ENCODE results near the gene TALDO1.

The TALDO1 gene

DNA sequence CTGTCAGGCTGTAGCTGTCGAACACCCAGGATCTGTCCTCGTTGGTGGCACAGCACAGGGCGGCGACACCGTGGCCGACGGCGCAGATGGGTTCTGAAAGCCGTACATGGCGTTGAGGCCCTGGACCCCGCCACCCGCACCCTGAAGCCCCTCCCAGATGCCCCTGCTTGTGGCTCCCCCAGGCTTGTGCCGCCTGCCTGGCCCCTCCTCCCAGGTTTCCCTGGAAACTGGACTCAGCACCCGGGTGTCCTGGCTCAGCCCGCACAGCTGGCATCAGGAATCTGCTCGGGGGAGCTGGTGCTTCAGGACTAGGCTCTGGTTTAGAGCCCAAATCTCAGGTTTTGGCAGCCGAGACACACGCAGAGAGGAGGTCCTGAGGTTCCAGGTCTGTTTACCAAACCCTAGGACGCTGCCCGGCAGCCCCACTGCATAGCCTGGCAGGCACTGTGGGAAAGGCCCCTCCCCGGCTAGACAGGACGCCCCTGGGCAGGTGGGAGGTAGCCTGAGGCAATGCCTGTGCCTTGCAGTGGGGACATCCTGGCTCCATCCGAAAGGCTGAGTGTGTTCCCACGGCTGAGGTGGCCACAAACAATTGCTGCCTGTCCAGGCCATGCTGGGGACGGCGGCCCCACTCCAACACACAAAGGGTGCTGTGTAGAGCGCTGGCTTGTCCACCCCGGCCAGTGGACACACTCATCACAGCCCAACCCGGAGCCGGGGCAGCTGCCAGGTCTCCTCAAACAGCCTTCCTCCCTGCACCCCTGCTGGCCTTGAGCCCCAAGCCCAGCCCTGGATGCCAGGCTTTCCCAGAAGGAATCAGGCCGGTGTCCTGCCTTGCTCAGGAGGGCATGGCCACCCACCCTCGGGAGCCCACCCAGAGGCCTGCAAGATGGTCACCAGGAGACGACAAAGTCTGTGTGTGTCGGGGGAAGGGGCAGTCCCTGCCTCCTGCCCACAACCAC is 25.4 kb downstream of the TALDO1 start:
- Histone ChIP-seq H3K4me2 (ENCODE audit: low read length) (no peak overlapping the region), H3K79me2 (ENCODE audit: control insufficient read depth, low read length) (peaks cover 52% of the 10 kb centered on the region), H3K27ac (ENCODE audit: low read depth, low read length) (no peak overlapping the region), H3K36me3 (ENCODE audit: control insufficient read depth, low read length) (peaks cover 59% of the 10 kb centered on the region), H3K4me1 (ENCODE audit: control insufficient read depth, low read length) (peaks cover 6% of the 10 kb centered on the region), H3K9me3 (ENCODE audit: control insufficient read depth, insufficient read depth, low read length) (no peaks in the 10 kb centered on the region), H3K4me3 (ENCODE audit: low read length) (no peak overlapping the region), H3K9me2 (replicated peaks; ENCODE audit: control insufficient read depth, low read length) (no peaks in the 10 kb centered on the region), H3F3A (ENCODE audit: control insufficient read depth, insufficient read depth) (no peaks in the 10 kb centered on the region), H4K20me1 (ENCODE audit: control insufficient read depth, insufficient read depth, low read depth, low read length) (no peaks in the 10 kb centered on the region; the same call in 1 of the 2 replicates), H3K27me3 (ENCODE audit: control insufficient read depth, low read length) (no peaks in the 10 kb centered on the region)
- TF ChIP-seq, protein P1, sequence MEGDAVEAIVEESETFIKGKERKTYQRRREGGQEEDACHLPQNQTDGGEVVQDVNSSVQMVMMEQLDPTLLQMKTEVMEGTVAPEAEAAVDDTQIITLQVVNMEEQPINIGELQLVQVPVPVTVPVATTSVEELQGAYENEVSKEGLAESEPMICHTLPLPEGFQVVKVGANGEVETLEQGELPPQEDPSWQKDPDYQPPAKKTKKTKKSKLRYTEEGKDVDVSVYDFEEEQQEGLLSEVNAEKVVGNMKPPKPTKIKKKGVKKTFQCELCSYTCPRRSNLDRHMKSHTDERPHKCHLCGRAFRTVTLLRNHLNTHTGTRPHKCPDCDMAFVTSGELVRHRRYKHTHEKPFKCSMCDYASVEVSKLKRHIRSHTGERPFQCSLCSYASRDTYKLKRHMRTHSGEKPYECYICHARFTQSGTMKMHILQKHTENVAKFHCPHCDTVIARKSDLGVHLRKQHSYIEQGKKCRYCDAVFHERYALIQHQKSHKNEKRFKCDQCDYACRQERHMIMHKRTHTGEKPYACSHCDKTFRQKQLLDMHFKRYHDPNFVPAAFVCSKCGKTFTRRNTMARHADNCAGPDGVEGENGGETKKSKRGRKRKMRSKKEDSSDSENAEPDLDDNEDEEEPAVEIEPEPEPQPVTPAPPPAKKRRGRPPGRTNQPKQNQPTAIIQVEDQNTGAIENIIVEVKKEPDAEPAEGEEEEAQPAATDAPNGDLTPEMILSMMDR (IDR thresholded peaks at IDR 0.05; ENCODE audit: low read depth, low read length, poor library complexity, severe bottlenecking), result no peak

DNA sequence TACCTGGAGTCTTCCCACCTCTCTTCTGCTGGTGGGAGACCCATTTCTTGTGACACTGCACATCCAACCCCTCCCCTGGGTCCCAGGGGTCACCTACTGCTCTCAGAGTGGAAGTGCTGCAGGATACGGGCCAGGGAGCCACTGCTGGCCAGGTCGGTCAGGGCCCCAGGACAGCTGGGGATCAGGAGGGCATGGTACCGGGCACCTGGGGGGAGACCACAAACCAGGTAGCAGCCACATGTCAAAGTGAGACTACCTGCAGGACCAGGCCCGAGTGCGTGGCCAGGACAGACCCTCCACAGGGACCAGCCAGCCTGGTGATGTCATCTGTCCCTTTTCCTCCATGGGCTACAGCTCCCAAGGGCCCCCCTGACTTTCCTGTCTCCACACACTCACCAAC is 26.2 kb downstream of the TALDO1 start:
- peaks cover 62% of the 10 kb centered on the region for H3K36me3 ChIP-seq (ENCODE audit: control insufficient read depth, low read length)
- no peaks in the 10 kb centered on the region for H3K9me2 ChIP-seq (replicated peaks; ENCODE audit: control insufficient read depth, low read length)
- H3K4me2 ChIP-seq (ENCODE audit: low read length), result no peak overlapping the region
- peaks cover 11% of the 10 kb centered on the region for H3K4me1 ChIP-seq (ENCODE audit: control insufficient read depth, low read length)
- H3K9me3 ChIP-seq (ENCODE audit: control insufficient read depth, insufficient read depth, low read length), result no peaks in the 10 kb centered on the region
- no peaks in the 10 kb centered on the region; the same call in 1 of the 2 replicates for H4K20me1 ChIP-seq (ENCODE audit: control insufficient read depth, insufficient read depth, low read depth, low read length)
- no peak overlapping the region for H3K4me3 ChIP-seq (ENCODE audit: low read length)
- H3K27ac ChIP-seq (ENCODE audit: low read depth, low read length), result no peak overlapping the region
- H3K27me3 ChIP-seq (ENCODE audit: control insufficient read depth, low read length), result no peaks in the 10 kb centered on the region
- no peaks in the 10 kb centered on the region for H3F3A ChIP-seq (ENCODE audit: control insufficient read depth, insufficient read depth)
- TF ChIP-seq, protein P1 (IDR thresholded peaks at IDR 0.05; ENCODE audit: low read depth, low read length, poor library complexity, severe bottlenecking), result no peak
- no peak for TF ChIP-seq EZH2phosphoT487 (IDR thresholded peaks at IDR 0.05; ENCODE audit: borderline replicate concordance, low read length)
- H3K79me2 ChIP-seq (ENCODE audit: control insufficient read depth, low read length), result peaks cover 60% of the 10 kb centered on the region

DNA sequence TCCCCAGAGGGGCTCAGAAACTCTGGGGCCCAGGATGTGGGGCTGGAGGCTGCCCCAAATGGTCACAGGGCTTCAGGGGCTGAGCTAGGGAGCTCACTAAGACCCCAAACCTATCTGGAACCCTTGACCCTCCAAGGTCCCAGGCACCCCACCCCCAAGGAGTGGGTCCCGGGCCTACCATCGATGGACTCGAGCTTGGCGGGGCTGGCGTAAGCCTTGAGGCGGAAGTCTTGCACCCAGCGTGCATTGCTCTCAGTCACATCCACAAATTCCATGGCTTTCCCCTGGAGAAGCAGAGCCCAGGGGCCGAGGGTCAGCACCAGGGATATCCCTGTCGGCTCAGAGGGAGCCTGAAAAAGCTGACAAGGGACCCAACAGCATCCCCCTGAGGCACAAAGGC is 26.6 kb downstream of the TALDO1 start:
- no peaks in the 10 kb centered on the region for H3K9me3 ChIP-seq (ENCODE audit: control insufficient read depth, insufficient read depth, low read length)
- no peak overlapping the region for H3K27ac ChIP-seq (ENCODE audit: low read depth, low read length)
- peaks cover 63% of the 10 kb centered on the region for H3K36me3 ChIP-seq (ENCODE audit: control insufficient read depth, low read length)
- peaks cover 15% of the 10 kb centered on the region for H3K4me1 ChIP-seq (ENCODE audit: control insufficient read depth, low read length)
- no peak overlapping the region for H3K4me3 ChIP-seq (ENCODE audit: low read length)
- TF ChIP-seq EZH2phosphoT487 (IDR thresholded peaks at IDR 0.05; ENCODE audit: borderline replicate concordance, low read length), result no peak
- TF ChIP-seq, protein P1 (IDR thresholded peaks at IDR 0.05; ENCODE audit: low read depth, low read length, poor library complexity, severe bottlenecking), result no peak
- peaks cover 64% of the 10 kb centered on the region for H3K79me2 ChIP-seq (ENCODE audit: control insufficient read depth, low read length)
- no peaks in the 10 kb centered on the region for H3K9me2 ChIP-seq (replicated peaks; ENCODE audit: control insufficient read depth, low read length)
- no peaks in the 10 kb centered on the region; the same call in 1 of the 2 replicates for H4K20me1 ChIP-seq (ENCODE audit: control insufficient read depth, insufficient read depth, low read depth, low read length)
- H3K27me3 ChIP-seq (ENCODE audit: control insufficient read depth, low read length), result no peaks in the 10 kb centered on the region
- no peaks in the 10 kb centered on the region for H3F3A ChIP-seq (ENCODE audit: control insufficient read depth, insufficient read depth)
- no peak overlapping the region for H3K4me2 ChIP-seq (ENCODE audit: low read length)

Measured in DOHH2 (cell line).